Mesendoderm (in vitro differentiated cells): ENCODE data around the gene APP.

Experiments
- DNase-seq: peaks from one replicate; pipeline ENCODE4 v3.0.0; 2013
- H2AK5ac ChIP-seq: 2 replicates; pipeline ENCODE4 v1.6.1; 2013; ENCODE audit warnings: low read length, inconsistent platforms
- H2BK120ac ChIP-seq: 2 replicates; pipeline ENCODE4 v1.6.1; 2013; ENCODE audit warnings: low read depth, mild to moderate bottlenecking, low read length, moderate library complexity, mixed read lengths
- H2BK15ac ChIP-seq: replicated peaks from 2 replicates; pipeline ENCODE4 v1.6.1; 2013; ENCODE audit warnings: low read depth, mild to moderate bottlenecking, moderate library complexity
- H2BK5ac ChIP-seq: 2 replicates; pipeline ENCODE4 v1.6.1; 2013; ENCODE audit warnings: low read length, inconsistent platforms
- H3K18ac ChIP-seq: 2 replicates; pipeline ENCODE4 v1.6.1; 2013; ENCODE audit warnings: mild to moderate bottlenecking, low read length, mixed read lengths
- H3K23ac ChIP-seq: one replicate; pipeline ENCODE4 v1.6.1; 2013; ENCODE audit warnings: low read length
- H3K27ac ChIP-seq: 2 replicates; pipeline ENCODE4 v1.5.1; 2013; ENCODE audit warnings: low read depth, mild to moderate bottlenecking, inconsistent platforms, low read length, moderate library complexity
- H3K27me3 ChIP-seq: 2 replicates; pipeline ENCODE4 v1.6.1; 2013; ENCODE audit warnings: low read length, control low read depth, mild to moderate bottlenecking, inconsistent platforms; ENCODE audit not compliant: insufficient read depth, poor library complexity
- H3K36me3 ChIP-seq: 2 replicates; pipeline ENCODE4 v1.6.1; 2013; ENCODE audit warnings: low read length, inconsistent platforms; ENCODE audit not compliant: control insufficient read depth, insufficient read depth
- H3K4ac ChIP-seq: one replicate; pipeline ENCODE4 v1.6.1; 2013; ENCODE audit warnings: low read depth, mild to moderate bottlenecking, low read length, moderate library complexity
- H3K4me1 ChIP-seq: 2 replicates; pipeline ENCODE4 v1.6.1; 2013; ENCODE audit warnings: low read depth, low read length, inconsistent platforms; ENCODE audit not compliant: control insufficient read depth
- H3K4me2 ChIP-seq: 2 replicates; pipeline ENCODE4 v1.6.1; 2013; ENCODE audit warnings: low read length
- H3K4me3 ChIP-seq: 2 replicates; pipeline ENCODE4 v1.5.1; 2013; ENCODE audit warnings: mild to moderate bottlenecking, low read length
- H3K56ac ChIP-seq: one replicate; pipeline ENCODE4 v1.6.1; 2013; ENCODE audit warnings: low read length
- H3K79me1 ChIP-seq: 2 replicates; pipeline ENCODE4 v1.6.1; 2013; ENCODE audit warnings: low read length, inconsistent platforms
- H3K79me2 ChIP-seq: 2 replicates; pipeline ENCODE4 v1.6.1; 2013; ENCODE audit warnings: mild to moderate bottlenecking, low read length; ENCODE audit not compliant: control insufficient read depth, insufficient read depth
- H3K9ac ChIP-seq: 2 replicates; pipeline ENCODE4 v1.6.1; 2013; ENCODE audit warnings: low read length, inconsistent platforms
- H4K5ac ChIP-seq: one replicate; pipeline ENCODE4 v1.6.1; 2013; ENCODE audit warnings: low read length
- H4K8ac ChIP-seq: one replicate; pipeline ENCODE4 v1.6.1; 2013; ENCODE audit warnings: low read depth, mild to moderate bottlenecking, control low read depth, low read length, moderate library complexity
- WGBS: extraction: QIAGEN DNeasy Blood & Tissue Kit; methylation state at CpG from one replicate; pipeline ENCODE4 v1.1.7; 2013; ENCODE audit warnings: low lambda C conversion rate, missing lambda C conversion rate; ENCODE audit not compliant: insufficient coverage; ENCODE audit errors: extremely low coverage; 5-methylcytosine and 5-hydroxymethylcytosine counted together

Gene APP

GRCh38 chr21:25858325-25858724 lies 312.2 kb downstream of the APP start:
- Histone ChIP-seq H3K23ac (no peak overlapping the region), H3K4me2 (no peak overlapping the region), H3K56ac (no peak overlapping the region), H2AK5ac (no peak overlapping the region), H3K27ac (no peak overlapping the region), H3K79me1 (no peaks in the 10 kb centered on the region), H2BK120ac (no peak overlapping the region), H3K9ac (no peak overlapping the region), H3K79me2 (no peaks in the 10 kb centered on the region), H4K8ac (no peak overlapping the region), H2BK5ac (no peak overlapping the region), H3K27me3 (no peaks in the 10 kb centered on the region), H4K5ac (no peak overlapping the region), H3K4me1 (no peaks in the 10 kb centered on the region), H3K4me3 (no peak overlapping the region), H3K36me3 (no peaks in the 10 kb centered on the region), H2BK15ac (no peak overlapping the region), H3K4ac (no peak overlapping the region), H3K18ac (no peak overlapping the region)
- DNase-seq: no peak
- whole genome bisulfite sequencing: no CpG with 5 or more reads among the region's 3 CpGs

GRCh38 chr21:25857308-25858074 lies 313.1 kb downstream of the APP start:
- Histone ChIP-seq H3K27me3 (no peaks in the 10 kb centered on the region), H3K4me1 (no peaks in the 10 kb centered on the region), H2BK15ac (no peak overlapping the region), H2BK120ac (no peak overlapping the region), H3K4me2 (no peak overlapping the region), H3K27ac (no peak overlapping the region), H2BK5ac (no peak overlapping the region), H3K9ac (no peak overlapping the region), H3K79me1 (no peaks in the 10 kb centered on the region), H3K23ac (no peak overlapping the region), H4K8ac (no peak overlapping the region), H2AK5ac (no peak overlapping the region), H3K79me2 (no peaks in the 10 kb centered on the region), H4K5ac (no peak overlapping the region), H3K36me3 (no peaks in the 10 kb centered on the region), H3K56ac (no peak overlapping the region), H3K18ac (no peak overlapping the region), H3K4me3 (no peak overlapping the region), H3K4ac (no peak overlapping the region)
- no peak for DNase-seq
- WGBS: no CpG with 5 or more reads among the region's 6 CpGs

- Histone ChIP-seq H3K4me3 (no peak overlapping the region), H2BK15ac (no peak overlapping the region)
- WGBS: no CpG with 5 or more reads among the region's 5 CpGs
Measured at GRCh38 chr21:25855576-25855975, 315.0 kb downstream of the APP start.

GRCh38 chr21:25850126-25850842 lies 320.3 kb downstream of the APP start:
- no peak overlapping the region for H4K5ac ChIP-seq
- H4K8ac ChIP-seq: no peak overlapping the region
- no peaks in the 10 kb centered on the region for H3K27me3 ChIP-seq
- no peak overlapping the region for H3K4me2 ChIP-seq
- no peak overlapping the region for H3K27ac ChIP-seq
- H3K4me1 ChIP-seq: no peaks in the 10 kb centered on the region
- no peak for DNase-seq
- no peak overlapping the region for H3K56ac ChIP-seq
- H2BK120ac ChIP-seq: no peak overlapping the region
- H3K79me2 ChIP-seq: no peaks in the 10 kb centered on the region
- H2BK15ac ChIP-seq: no peak overlapping the region
- no CpG with 5 or more reads among the region's 1 CpG for WGBS
- no peak overlapping the region for H2AK5ac ChIP-seq
- H3K36me3 ChIP-seq: no peaks in the 10 kb centered on the region
- no peaks in the 10 kb centered on the region for H3K79me1 ChIP-seq
- no peak overlapping the region for H2BK5ac ChIP-seq
- no peak overlapping the region for H3K9ac ChIP-seq
- H3K4me3 ChIP-seq: no peak overlapping the region
- H3K18ac ChIP-seq: no peak overlapping the region
- no peak overlapping the region for H3K23ac ChIP-seq
- no peak overlapping the region for H3K4ac ChIP-seq

More at GRCh38 chr21:25855576-25855975, 315.0 kb downstream of the APP start:
- Histone ChIP-seq H3K4me2 (no peak overlapping the region), H2BK5ac (no peak overlapping the region), H3K79me2 (no peaks in the 10 kb centered on the region), H4K8ac (no peak overlapping the region), H3K18ac (no peak overlapping the region), H3K27ac (no peak overlapping the region), H3K4me1 (no peaks in the 10 kb centered on the region), H4K5ac (no peak overlapping the region), H3K27me3 (no peaks in the 10 kb centered on the region), H2BK120ac (no peak overlapping the region), H3K23ac (no peak overlapping the region), H3K56ac (no peak overlapping the region), H3K79me1 (no peaks in the 10 kb centered on the region), H3K9ac (no peak overlapping the region), H2AK5ac (no peak overlapping the region), H3K36me3 (no peaks in the 10 kb centered on the region), H3K4ac (no peak overlapping the region)
- DNase-seq: no peak

- H4K5ac ChIP-seq: no peak overlapping the region
- no peak overlapping the region for H2BK120ac ChIP-seq
- H2BK5ac ChIP-seq: no peak overlapping the region
- no CpG with 5 or more reads among the region's 2 CpGs for WGBS
- H3K36me3 ChIP-seq: no peaks in the 10 kb centered on the region
- H3K18ac ChIP-seq: no peak overlapping the region
- H3K4me3 ChIP-seq: no peak overlapping the region
- no peak overlapping the region for H3K9ac ChIP-seq
- no peaks in the 10 kb centered on the region for H3K4me1 ChIP-seq
- DNase-seq: no peak
- H3K4me2 ChIP-seq: no peak overlapping the region
- H4K8ac ChIP-seq: no peak overlapping the region
- H3K79me2 ChIP-seq: no peaks in the 10 kb centered on the region
- no peak overlapping the region for H3K27ac ChIP-seq
- H2BK15ac ChIP-seq: no peak overlapping the region
- H3K4ac ChIP-seq: no peak overlapping the region
- no peak overlapping the region for H2AK5ac ChIP-seq
- H3K23ac ChIP-seq: no peak overlapping the region
- no peak overlapping the region for H3K56ac ChIP-seq
- no peaks in the 10 kb centered on the region for H3K79me1 ChIP-seq
- no peaks in the 10 kb centered on the region for H3K27me3 ChIP-seq
Measured at GRCh38 chr21:25848309-25848708, 322.3 kb downstream of the APP start.
